Loucy (cell line): Measurements from ENCODE around the gene KIR2DL3.

Source experiments
- H2AFZ ChIP-seq: fragments of 200-600 bp; sonication (generic); 2 replicates; pipeline ENCODE4 v1.6.0; 2016; ENCODE audit warnings: antibody characterized with exemption, mild to moderate bottlenecking, low read length, moderate library complexity
- H3F3A ChIP-seq: fragments of 200-600 bp; 2 replicates; pipeline ENCODE4 v1.6.0; 2016; ENCODE audit warnings: antibody characterized with exemption, low read depth, mild to moderate bottlenecking
- H3K27me3 ChIP-seq: fragments of 200-600 bp; sonication (generic); 2 replicates; pipeline ENCODE4 v1.6.1; 2014; ENCODE audit warnings: low read length, mild to moderate bottlenecking; ENCODE audit not compliant: insufficient read depth, poor library complexity, severe bottlenecking
- H3K36me3 ChIP-seq: fragments of 200-600 bp; sonication (generic); 2 replicates; pipeline ENCODE4 v1.6.1; 2016; ENCODE audit warnings: low read length; ENCODE audit not compliant: insufficient read depth
- H3K4me1 ChIP-seq: fragments of 200-600 bp; sonication (generic); 2 replicates; pipeline ENCODE4 v1.5.1; 2014; ENCODE audit warnings: low read length, mild to moderate bottlenecking; ENCODE audit not compliant: insufficient read depth, poor library complexity, severe bottlenecking
- H3K4me2 ChIP-seq: fragments of 200-600 bp; sonication (generic); 2 replicates; pipeline ENCODE4 v1.6.0; 2014; ENCODE audit warnings: antibody characterized with exemption, low read length, low read depth, mild to moderate bottlenecking; ENCODE audit not compliant: poor library complexity, severe bottlenecking
- H3K4me3 ChIP-seq: fragments of 200-600 bp; sonication (generic); 2 replicates; pipeline ENCODE4 v1.5.1; 2014; ENCODE audit warnings: low read length, mild to moderate bottlenecking, mixed read lengths; ENCODE audit not compliant: poor library complexity, severe bottlenecking
- H3K79me2 ChIP-seq: fragments of 200-600 bp; sonication (generic); 2 replicates; pipeline ENCODE4 v1.6.1; 2014; ENCODE audit warnings: low read length; ENCODE audit not compliant: insufficient read depth
- H3K9ac ChIP-seq: fragments of 200-600 bp; sonication (generic); 2 replicates; pipeline ENCODE4 v1.6.0; 2014; ENCODE audit warnings: mild to moderate bottlenecking, low read depth, low read length, moderate library complexity; ENCODE audit not compliant: poor library complexity, severe bottlenecking
- H3K9me2 ChIP-seq: fragments of 200-600 bp; sonication (generic); replicated peaks from 2 replicates; pipeline ENCODE4 v1.6.1; 2016; ENCODE audit warnings: low read depth, low read length, mixed read lengths
- H3K9me3 ChIP-seq: fragments of 200-600 bp; sonication (generic); 2 replicates; pipeline ENCODE4 v1.6.1; 2014; ENCODE audit warnings: mild to moderate bottlenecking, antibody characterized with exemption, low read length, low read depth; ENCODE audit not compliant: insufficient read depth
- H4K20me1 ChIP-seq: fragments of 200-600 bp; sonication (generic); 2 replicates; pipeline ENCODE4 v1.6.0; 2014; ENCODE audit warnings: antibody characterized with exemption, low read length, mild to moderate bottlenecking; ENCODE audit not compliant: insufficient read depth, poor library complexity, severe bottlenecking
- CTCF ChIP-seq: fragments of 200-600 bp; sonication (generic); conservative IDR thresholded peaks from 2 replicates; pipeline ENCODE4 v1.5.1; 2014; ENCODE audit warnings: mild to moderate bottlenecking, antibody characterized with exemption, low read length
- EZH2phosphoT487 ChIP-seq: fragments of 200-600 bp; IDR thresholded peaks from 2 replicates; pipeline ENCODE4 v1.6.1; 2018; ENCODE audit warnings: antibody characterized with exemption, mild to moderate bottlenecking, moderate library complexity, borderline replicate concordance

The KIR2DL3 gene

GRCh38 chr19:54792814-54793213 lies 54.5 kb downstream of the KIR2DL3 start:
- no peaks in the 10 kb centered on the region for H3K27me3 ChIP-seq
- peak overlapping the region; percentile 29 for H3K9ac ChIP-seq
- no peaks in the 10 kb centered on the region for H4K20me1 ChIP-seq
- H3K9me2 ChIP-seq = no peaks in the 10 kb centered on the region
- H3K9me3 ChIP-seq = no peaks in the 10 kb centered on the region
- H3F3A ChIP-seq = no peaks in the 10 kb centered on the region
- H3K79me2 ChIP-seq = no peaks in the 10 kb centered on the region
- peaks cover 5% of the 10 kb centered on the region for H3K4me1 ChIP-seq
- no peak for TF ChIP-seq CTCF
- no peak for TF ChIP-seq EZH2phosphoT487
- H3K4me2 ChIP-seq = peak overlapping the region; percentile 66
- H3K36me3 ChIP-seq = no peaks in the 10 kb centered on the region
- H3K4me3 ChIP-seq = peak overlapping the region; percentile 67
- peak overlapping the region; percentile 92 for H2AFZ ChIP-seq

GRCh38 chr19:54795758-54796157 lies 57.4 kb downstream of the KIR2DL3 start:
- Histone ChIP-seq H3F3A (no peaks in the 10 kb centered on the region), H3K4me2 (no peak overlapping the region), H3K79me2 (no peaks in the 10 kb centered on the region), H3K27me3 (no peaks in the 10 kb centered on the region), H3K9me3 (no peaks in the 10 kb centered on the region), H3K9me2 (no peaks in the 10 kb centered on the region), H3K36me3 (no peaks in the 10 kb centered on the region), H3K4me1 (peaks cover 5% of the 10 kb centered on the region), H4K20me1 (no peaks in the 10 kb centered on the region), H3K9ac (no peak overlapping the region), H2AFZ (no peak overlapping the region), H3K4me3 (no peak overlapping the region)
- TF ChIP-seq EZH2phosphoT487 = no peak
- TF ChIP-seq CTCF = no peak
